Urothelium cell line (cell line): ENCODE results near the gene SCN4A.
"Not testable (repeated sequence)": the region's sequence is repeated elsewhere in the genome, so short reads cannot be mapped to it uniquely, and the experiment has no call there.

Source experiments
- DNase-seq: peaks from one replicate; pipeline ENCODE4 v3.0.0; 2011; ENCODE audit warnings: low spot score, mixed read lengths
- FAIRE-seq: peaks from 2 replicates; lab custom pipeline; 2011; peaks lifted over from hg19 to GRCh38; lab: Jason Lieb, UNC

The SCN4A gene

GRCh38 chr17:63918305-63918704, 54.4 kb downstream of the SCN4A start:
- DNase-seq = no peak

DNA sequence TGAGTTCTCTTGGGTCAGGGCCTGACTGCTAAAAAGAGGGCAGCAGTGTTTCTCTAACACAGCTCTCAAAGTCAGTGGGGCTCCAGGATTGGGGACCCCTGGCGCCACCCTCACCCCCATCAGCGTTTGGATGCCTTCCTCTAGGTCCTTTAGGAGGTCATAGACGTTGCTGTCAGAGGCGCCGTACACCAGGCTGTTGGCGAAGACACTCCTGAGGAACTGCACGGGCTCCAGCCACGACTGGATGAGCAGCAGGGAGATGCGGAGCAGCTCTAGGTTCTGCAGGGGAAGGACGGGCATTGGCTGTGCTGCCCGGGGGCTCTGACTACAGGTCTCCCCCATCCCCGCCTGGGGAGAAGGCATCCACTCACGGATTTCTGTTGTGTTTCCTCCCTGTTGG, 55.1 kb downstream of the SCN4A start:
- FAIRE-seq = no peak
- DNase-seq = no peak

More at GRCh38 chr17:63918305-63918704, 54.4 kb downstream of the SCN4A start:
- FAIRE-seq = no peak

DNA sequence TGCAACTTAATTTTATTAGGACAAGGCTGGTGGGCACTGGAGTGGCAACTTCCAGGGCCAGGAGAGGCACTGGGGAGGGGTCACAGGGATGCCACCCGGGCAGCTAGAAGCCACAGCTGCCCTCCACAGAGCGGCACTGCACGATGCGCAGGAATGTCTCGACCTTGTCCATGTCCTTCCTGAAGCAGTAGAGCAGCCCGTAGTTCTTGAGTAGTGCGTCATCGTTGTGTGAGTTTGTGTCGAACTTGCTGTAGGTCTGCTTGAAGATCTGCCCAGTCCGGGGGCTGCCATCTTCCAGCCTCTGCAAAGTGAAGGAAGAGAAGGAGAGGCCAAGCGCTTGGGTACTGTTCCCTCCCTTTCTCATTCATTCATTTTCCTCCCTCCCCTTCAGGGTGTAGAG, 55.5 kb downstream of the SCN4A start:
- not testable (repeated sequence) for DNase-seq, FAIRE-seq

DNA sequence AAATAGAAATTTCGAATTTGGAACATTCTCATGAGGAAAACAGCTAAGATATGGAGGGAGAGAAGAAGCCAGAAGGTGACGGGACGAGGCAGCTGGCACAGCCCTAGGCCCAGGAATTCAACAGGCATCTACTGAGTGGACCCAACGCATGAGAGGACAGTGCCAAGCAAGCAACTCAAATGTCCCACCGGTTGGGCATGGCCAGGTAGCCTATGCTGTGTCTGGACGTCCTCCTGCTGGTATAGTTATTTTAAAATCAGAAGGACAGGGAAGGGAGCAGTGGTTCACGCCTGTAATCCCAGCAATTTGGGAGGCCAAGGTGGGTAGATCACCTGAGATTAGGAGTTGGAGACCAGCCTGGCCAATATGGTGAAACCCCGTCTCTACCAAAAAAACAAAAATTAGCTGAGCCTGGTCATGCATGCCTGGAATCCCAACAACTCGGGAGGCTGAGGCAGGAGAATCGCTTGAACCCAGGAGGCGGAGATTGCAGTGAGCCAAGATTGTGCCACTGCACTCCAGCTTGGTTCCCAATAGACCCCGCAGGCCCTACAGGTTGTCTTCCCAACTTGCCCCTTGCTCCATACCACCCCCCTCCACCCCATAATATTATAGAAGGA, 56.0 kb downstream of the SCN4A start:
- no peak for DNase-seq

GRCh38 chr17:63915753-63916152, 57.0 kb downstream of the SCN4A start:
- FAIRE-seq, DNase-seq: not testable (repeated sequence)

More for the DNA sequence above, 56.0 kb downstream of the SCN4A start:
- FAIRE-seq = no peak

GRCh38 chr17:63914471-63914870, 58.2 kb downstream of the SCN4A start:
- no peak for DNase-seq
- FAIRE-seq = no peak

DNA sequence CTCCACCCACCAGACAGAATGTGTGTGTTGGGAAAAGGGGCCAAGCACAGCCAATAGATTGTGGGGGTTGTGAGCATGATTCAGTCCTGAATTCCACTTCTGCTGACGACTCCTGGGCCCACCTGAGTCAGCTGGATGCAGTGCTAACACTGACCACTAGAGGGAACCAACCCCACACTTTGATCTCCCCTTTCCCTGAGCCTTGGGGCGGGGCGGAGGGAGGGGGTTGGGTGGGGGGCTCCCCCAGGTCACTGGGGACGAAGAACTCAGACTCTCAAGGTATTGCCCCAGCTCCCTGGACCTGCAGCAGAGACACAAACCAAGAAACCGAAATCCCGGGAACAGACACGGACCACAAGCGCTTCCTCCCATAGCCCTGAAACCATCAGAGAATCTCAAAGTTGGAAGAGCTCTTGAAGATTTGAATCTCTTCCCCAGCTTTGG, 61.0 kb downstream of the SCN4A start:
- peak; percentile 9 for FAIRE-seq
- peak; percentile 77 for DNase-seq

GRCh38 chr17:63911041-63911635, 61.6 kb downstream of the SCN4A start, which contains the start of gene CSHL1:
Gene CSHL1, minus strand, starts transcription at chr17:63911258. Its CDS starts 62 bp downstream, at chr17:63911196.
- FAIRE-seq (peak; percentile 61), DNase-seq (no peak)

GRCh38 chr17:63910096-63910495, 62.6 kb downstream of the SCN4A start:
- FAIRE-seq (no peak), DNase-seq (no peak)

DNA sequence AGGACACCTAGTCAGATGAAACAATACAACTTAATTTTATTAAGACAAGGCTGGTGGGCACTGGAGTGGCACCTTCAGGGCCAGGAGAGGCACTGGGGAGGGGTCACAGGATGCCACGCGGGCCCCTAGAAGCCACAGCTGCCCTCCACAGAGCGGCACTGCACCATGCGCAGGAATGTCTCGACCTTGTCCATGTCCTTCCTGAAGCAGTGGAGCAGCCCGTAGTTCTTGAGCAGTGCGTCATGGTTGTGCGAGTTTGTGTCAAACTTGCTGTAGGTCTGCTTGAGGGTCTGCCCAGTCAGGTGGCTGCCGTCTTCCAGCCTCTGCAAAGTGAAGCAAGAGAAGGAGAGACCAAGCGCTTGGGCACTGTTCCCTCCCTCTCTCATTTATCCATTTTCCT, 63.1 kb downstream of the SCN4A start:
- peak; percentile 53 for FAIRE-seq
- DNase-seq = not testable (repeated sequence)

GRCh38 chr17:63907161-63907778, 65.4 kb downstream of the SCN4A start:
- FAIRE-seq, DNase-seq: not testable (repeated sequence)

- FAIRE-seq, DNase-seq: not testable (repeated sequence)
Observed at GRCh38 chr17:63904796-63905195, 67.9 kb downstream of the SCN4A start.

- peak; percentile 53 for FAIRE-seq
- DNase-seq = not testable (repeated sequence)
Observed at GRCh38 chr17:63903787-63904201, 68.9 kb downstream of the SCN4A start.

DNA sequence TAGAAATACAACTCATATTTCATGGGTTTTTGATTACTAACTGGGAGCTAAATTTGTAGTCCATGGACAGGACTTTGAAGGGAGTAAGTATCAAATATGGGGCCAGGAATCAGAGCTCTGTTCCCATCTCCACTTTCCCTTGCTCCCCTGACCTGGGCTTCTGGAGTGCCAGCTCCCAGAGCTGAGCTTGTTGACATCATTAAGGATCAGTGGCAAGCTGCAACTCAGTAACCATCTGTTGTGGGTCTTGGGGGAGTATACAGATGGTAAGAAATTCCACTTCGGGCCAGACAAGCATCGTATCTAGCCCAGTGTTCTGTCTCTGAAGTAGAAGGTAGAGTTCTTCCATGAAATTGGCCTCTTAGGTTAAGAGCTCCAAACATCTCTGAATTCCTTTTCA, 70.7 kb downstream of the SCN4A start:
- not testable (repeated sequence) for FAIRE-seq, DNase-seq

DNA sequence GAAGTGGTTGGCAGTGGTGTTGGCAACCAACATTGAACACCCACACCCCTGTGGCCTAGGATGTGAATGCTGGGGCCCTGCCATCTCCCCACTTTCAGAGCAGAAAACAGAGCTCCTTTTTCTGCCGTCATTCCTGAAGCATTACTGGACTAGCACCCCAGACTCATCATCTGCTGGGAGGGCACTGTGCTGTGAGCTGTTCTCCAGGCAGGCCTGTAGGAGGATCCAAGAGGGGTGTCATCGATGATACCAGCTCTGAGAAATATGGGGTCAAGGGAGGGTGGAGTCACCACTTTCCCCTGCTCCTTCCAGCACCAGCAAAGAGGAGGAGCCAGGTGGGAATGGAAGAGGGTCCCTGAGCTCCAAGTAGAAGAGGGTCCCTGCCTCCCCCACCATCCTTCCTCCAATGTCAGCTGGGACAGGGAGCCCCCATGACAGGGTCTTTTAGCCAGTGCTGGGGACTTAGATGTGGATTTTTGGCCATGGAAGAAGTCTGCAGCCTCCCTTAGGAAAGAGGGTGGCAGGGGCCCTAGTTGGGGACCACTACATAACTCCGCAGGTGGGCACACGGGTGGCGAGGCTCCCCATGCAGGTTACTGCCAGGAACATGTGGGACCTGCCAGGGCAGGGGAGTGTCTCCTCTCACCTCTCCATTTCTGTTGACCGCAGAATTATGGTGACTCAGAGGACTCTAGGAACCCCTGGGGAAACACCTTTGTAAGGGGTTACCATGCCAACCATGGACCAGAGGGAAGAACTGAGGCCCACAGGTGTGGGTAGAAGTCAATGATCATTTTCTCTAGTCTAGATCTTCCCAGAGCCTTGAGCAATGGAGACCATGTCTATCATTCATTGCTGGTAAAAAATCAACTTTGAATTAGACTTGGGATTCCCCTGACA, 73.6 kb downstream of the SCN4A start:
- FAIRE-seq, DNase-seq: not testable (repeated sequence)

DNA sequence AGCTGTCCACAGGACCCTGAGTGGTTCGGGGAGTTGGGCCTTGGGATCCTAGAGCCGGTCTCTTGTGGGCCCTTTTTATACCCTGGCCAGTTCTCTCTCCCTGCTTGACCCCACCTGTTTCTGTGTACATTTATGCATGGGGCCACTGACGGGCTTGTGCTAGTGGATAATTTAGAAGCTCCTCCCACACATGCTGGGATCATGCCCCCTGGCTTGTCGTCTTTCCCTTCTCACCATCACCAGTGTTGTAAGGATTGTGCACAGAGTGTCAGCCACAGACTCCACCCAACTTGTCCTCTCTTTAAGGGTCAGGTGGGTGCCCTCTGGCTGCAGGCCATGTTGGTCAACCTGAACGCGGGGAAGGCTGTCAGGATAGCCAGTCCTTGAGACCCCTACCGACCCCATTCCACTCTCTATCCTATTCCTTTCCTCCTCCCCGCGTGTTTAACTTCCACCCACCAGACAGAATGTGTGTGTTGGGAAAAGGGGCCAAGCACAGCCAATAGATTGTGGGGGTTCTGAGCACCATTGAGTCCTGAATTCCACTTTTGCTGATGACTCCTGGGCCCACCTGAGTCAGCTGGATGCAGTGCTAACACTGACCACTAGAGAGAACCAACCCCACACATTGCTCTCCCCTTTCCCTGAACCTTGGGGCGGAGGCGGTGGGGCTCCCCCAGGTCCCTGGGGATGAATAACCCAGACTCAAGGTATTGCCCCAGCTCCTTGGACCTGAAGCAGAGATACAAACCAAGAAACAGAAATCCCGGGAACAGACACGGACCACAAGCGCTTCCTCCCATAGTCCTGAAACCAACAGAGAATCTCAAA, 76.0 kb downstream of the SCN4A start, which contains the start of gene CSH1:
Gene CSH1, minus strand, starts transcription at position 51 of the 831 bp plus-strand sequence. CDS start 63 bp downstream, outside the sequence.
- FAIRE-seq = peak; percentile 85
- DNase-seq = not testable (repeated sequence)

DNA sequence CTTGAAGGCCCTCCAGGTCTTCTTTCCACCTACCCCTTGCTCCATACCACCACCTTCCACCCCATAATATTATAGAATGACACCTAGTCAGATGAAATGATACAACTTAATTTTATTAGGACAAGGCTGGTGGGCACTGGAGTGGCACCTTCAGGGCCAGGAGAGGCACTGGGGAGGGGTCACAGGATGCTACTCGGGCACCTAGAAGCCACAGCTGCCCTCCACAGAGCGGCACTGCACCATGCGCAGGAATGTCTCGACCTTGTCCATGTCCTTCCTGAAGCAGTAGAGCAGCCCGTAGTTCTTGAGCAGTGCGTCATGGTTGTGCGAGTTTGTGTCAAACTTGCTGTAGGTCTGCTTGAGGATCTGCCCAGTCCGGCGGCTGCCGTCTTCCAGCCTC, 77.9 kb downstream of the SCN4A start:
- not testable (repeated sequence) for FAIRE-seq

DNA sequence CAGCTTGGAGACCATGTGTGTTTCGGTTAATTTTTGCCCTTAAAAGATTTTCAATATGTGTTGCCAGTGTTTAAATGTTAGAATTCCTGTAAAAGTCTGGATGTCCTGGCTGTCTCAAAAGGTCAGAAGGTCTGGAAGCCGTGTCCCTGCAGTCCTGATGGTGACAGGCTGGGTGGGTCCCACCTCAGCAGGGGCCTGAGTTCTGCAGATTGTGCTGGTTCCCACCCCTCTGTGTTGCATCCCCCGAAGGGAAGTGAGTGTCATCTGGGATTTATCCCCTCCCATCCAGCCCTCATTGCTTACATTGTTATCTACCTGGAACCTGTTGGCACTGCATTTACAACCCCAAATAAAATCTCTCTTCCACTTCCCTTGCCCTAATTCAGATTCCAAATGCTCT, 78.7 kb downstream of the SCN4A start:
- DNase-seq, FAIRE-seq: not testable (repeated sequence)

More for the DNA sequence above, 77.9 kb downstream of the SCN4A start:
- DNase-seq = not testable (repeated sequence)

DNA sequence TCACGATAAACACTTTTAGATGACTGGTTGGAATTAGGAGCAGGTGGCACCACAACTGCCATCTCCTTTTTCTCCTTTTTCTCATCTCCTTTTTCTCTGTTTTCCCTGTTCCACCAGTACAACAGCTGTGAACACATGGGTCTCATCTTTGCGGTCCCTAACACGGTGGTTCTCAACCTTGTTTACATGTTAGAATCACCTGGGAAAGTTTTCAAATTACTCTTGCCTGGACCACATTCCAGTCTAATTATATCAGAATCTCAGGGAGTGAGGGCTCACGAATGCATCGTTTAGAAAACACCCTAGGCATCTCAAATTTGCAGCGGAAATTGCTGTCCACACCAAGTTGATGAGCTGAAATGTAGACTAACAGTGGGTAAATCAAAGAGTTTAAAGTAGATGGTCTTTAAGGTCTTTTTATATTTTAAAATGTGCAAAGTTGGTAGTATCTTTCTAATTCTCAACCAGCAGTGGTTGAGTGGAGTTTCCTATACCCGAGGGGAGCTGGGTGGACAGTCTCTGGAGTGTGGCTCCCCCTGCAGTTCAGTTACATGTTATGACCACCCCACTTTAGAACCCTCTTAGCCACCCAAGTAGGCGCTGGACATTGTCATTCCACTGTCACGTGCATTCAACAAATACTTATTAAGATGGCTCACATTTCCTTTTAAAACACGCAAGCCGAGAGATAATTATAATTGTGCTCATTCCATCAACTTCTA, 80.2 kb downstream of the SCN4A start:
- not testable (repeated sequence) for DNase-seq
- FAIRE-seq = peak; percentile 9
